GM08714 (cell line): Measurements from ENCODE around the gene NHLH2.

Experiments
- H3K4me3 ChIP-seq: fragments of 200-500 bp; sonication (Bioruptor generic); 2 replicates; pipeline ENCODE4 v1.5.1; 2014; ENCODE audit warnings: mild to moderate bottlenecking, low read length, inconsistent platforms
- ZNF274 ChIP-seq: IDR thresholded peaks from 2 replicates; pipeline ENCODE4 v1.6.1; 2012; ENCODE audit warnings: mild to moderate bottlenecking, low read depth, low read length

Gene NHLH2

GRCh38 chr1:115829023-115829674 is 11.8 kb downstream of the NHLH2 start:
- no peak overlapping the region for H3K4me3 ChIP-seq
- TF ChIP-seq ZNF274 = no peak

GRCh38 chr1:115828101-115829022 is 12.6 kb downstream of the NHLH2 start:
- no peak overlapping the region for H3K4me3 ChIP-seq
- TF ChIP-seq ZNF274 = no peak

GRCh38 chr1:115827452-115828044 is 13.4 kb downstream of the NHLH2 start:
- TF ChIP-seq ZNF274 = no peak
- H3K4me3 ChIP-seq = no peak overlapping the region

- no peak for TF ChIP-seq ZNF274
- H3K4me3 ChIP-seq = no peak overlapping the region
Measured at GRCh38 chr1:115826628-115827027, 14.3 kb downstream of the NHLH2 start.

GRCh38 chr1:115822117-115822516 is 18.8 kb downstream of the NHLH2 start:
- no peak for TF ChIP-seq ZNF274
- H3K4me3 ChIP-seq = no peak overlapping the region

GRCh38 chr1:115815694-115816093 is 25.2 kb downstream of the NHLH2 start:
- TF ChIP-seq ZNF274 = no peak
- H3K4me3 ChIP-seq = no peak overlapping the region

GRCh38 chr1:115814685-115815398 is 26.1 kb downstream of the NHLH2 start:
- no peak for TF ChIP-seq ZNF274
- H3K4me3 ChIP-seq = no peak overlapping the region

- no peak overlapping the region for H3K4me3 ChIP-seq
- TF ChIP-seq ZNF274 = no peak
Measured at GRCh38 chr1:115813727-115814126, 27.2 kb downstream of the NHLH2 start.

GRCh38 chr1:115811140-115811828 is 29.6 kb downstream of the NHLH2 start:
- no peak overlapping the region for H3K4me3 ChIP-seq
- no peak for TF ChIP-seq ZNF274

GRCh38 chr1:115810609-115811008 is 30.3 kb downstream of the NHLH2 start:
- no peak for TF ChIP-seq ZNF274
- H3K4me3 ChIP-seq = no peak overlapping the region

GRCh38 chr1:115809847-115810246 is 31.1 kb downstream of the NHLH2 start:
- no peak overlapping the region for H3K4me3 ChIP-seq
- TF ChIP-seq ZNF274 = no peak

GRCh38 chr1:115809076-115809475 is 31.9 kb downstream of the NHLH2 start:
- no peak overlapping the region for H3K4me3 ChIP-seq
- TF ChIP-seq ZNF274 = no peak

GRCh38 chr1:115807723-115808122 is 33.2 kb downstream of the NHLH2 start:
- H3K4me3 ChIP-seq = no peak overlapping the region
- no peak for TF ChIP-seq ZNF274

GRCh38 chr1:115805597-115805996 is 35.3 kb downstream of the NHLH2 start:
- TF ChIP-seq ZNF274 = no peak
- H3K4me3 ChIP-seq = no peak overlapping the region
